ENCODE results near the gene LRRC73. TPM values are rescaled to one million over a fixed set of nuclear protein-coding genes. Genes with fewer than 3 reads are reported as not detected.

LRRC73 gene
- total and polyA plus RNA-seq, 2 of the 8 experiments (the other 6 are each of a cell fraction or from before 2014, with no cell fraction given), result 0.24 to 0.26 TPM

DNA sequence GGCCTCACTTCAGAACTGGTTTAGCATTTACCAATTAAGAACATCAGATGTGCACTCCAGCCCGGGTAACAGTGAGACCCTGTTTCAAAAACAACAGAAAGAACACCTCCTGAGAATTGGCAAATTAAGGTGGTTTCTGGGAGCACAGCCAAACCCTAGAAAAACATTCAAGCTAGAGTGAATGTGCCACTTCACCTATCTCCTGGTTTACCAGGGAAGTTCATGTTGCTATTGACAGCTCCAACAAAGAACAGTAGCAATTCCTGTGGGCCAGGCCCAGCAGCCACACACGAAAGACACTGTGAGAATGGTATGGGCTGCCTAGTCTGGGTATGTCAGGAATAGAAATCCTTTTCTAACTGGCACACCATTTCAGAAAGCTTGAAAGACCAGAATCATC lies 11.7 kb upstream of the LRRC73 start (continued):
- TF ChIP-seq, protein P1, sequence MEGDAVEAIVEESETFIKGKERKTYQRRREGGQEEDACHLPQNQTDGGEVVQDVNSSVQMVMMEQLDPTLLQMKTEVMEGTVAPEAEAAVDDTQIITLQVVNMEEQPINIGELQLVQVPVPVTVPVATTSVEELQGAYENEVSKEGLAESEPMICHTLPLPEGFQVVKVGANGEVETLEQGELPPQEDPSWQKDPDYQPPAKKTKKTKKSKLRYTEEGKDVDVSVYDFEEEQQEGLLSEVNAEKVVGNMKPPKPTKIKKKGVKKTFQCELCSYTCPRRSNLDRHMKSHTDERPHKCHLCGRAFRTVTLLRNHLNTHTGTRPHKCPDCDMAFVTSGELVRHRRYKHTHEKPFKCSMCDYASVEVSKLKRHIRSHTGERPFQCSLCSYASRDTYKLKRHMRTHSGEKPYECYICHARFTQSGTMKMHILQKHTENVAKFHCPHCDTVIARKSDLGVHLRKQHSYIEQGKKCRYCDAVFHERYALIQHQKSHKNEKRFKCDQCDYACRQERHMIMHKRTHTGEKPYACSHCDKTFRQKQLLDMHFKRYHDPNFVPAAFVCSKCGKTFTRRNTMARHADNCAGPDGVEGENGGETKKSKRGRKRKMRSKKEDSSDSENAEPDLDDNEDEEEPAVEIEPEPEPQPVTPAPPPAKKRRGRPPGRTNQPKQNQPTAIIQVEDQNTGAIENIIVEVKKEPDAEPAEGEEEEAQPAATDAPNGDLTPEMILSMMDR (IDR thresholded peaks at IDR 0.05; ENCODE audit: control extremely low read depth in 1 of 3, insufficient read depth in 1 of 3, low read depth in 1 of 3, low read length in 3 of 3), result no peak
- TF ChIP-seq CBX5 (IDR thresholded peaks at IDR 0.05; ENCODE audit: low read depth, low read length) (no peak), RBBP5 (IDR thresholded peaks at IDR 0.05; ENCODE audit: borderline replicate concordance, low read depth, low read length) (no peak), HDAC2 (IDR thresholded peaks at IDR 0.05; ENCODE audit: borderline replicate concordance in 1 of 2, low read depth in 2 of 2, low read length in 2 of 2) (no peak)
